NCI-H1930 (cell line): ENCODE measurements around the gene DRAP1.
"Not testable (repeated sequence)": the region's sequence is repeated elsewhere in the genome, so short reads cannot be mapped to it uniquely, and the experiment has no call there.

Source experiments
- DNase-seq, 2 experiments: peaks; one replicate each; lab custom pipeline; 2025; lab: John Stamatoyannopoulos, UW

The DRAP1 gene

DNA sequence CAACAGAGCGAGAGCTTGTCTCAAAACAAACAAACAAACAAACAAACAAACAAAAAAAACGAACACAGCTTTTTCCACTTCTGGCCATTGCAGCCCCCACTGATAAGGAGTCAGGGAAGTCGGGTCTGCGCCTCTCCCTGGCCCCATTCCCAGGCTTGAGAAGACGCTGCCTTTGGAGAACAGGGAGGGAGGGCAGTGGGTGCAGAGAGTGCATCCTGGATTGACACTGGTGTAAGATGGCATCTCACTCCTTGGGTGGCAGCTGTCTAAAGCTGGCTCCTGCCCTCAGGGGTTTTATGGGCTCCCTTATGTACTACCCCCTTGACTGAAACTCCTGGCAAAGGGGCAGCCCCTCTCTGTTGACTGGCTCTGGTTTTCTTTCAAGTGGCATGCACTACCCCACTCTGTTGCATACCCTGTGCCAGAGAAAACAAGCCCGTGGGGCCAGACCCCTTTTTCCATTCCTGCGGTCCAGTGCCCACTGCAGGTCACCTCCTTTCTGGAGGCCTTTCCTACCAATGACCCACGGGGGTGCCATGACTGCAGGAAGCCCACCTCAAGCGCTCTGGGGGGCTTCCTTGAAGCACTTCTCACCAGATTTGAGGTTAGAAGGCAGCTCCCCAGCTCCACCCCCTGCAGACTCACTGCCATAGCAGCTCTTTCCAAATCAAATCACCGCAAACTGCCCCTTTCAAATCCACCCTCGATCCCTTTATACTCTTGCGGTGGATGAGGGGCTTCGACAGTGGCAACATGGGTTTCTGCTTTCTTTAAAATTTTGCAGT, 12.7 kb downstream of the DRAP1 start:
- no peak for DNase-seq

DNA sequence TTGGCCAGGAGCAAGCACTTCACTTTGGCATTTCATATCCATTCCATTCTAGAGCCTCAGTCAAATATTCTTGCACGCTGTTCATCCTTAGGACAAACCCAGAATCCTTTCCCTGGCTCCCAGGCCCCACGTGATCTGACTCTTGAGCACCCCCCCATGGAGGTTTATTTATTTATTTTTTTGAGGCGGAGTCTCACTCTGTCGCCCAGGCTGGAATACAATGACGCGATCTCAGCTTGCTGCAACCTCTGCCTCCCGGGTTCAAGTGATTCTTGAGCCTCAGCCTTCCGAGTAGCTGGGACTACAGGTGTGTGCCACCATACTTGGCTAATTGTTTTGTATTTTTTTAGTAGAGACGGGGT, 13.3 kb downstream of the DRAP1 start:
- peak in 1 of 2 experiments; percentile 6 for DNase-seq

DNA sequence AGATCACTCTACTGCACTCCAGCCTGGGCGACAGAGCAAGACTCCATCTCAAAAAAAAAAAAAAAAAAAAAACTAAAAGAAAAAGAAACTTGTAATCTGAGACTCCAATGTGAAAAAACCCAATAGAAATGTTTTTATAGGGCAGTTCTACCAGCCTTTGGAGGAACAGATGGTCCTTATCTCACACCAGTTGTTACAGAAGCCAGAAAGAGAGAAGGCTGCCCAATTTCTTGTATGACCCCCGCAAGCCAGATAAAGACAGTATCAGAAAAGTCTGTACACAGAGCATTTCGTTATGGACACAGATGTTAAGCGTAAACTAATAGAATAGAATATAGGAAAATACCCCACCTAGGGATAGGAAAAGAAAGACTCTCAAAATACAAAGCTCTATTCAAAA, 14.8 kb downstream of the DRAP1 start:
- DNase-seq = no peak

DNA sequence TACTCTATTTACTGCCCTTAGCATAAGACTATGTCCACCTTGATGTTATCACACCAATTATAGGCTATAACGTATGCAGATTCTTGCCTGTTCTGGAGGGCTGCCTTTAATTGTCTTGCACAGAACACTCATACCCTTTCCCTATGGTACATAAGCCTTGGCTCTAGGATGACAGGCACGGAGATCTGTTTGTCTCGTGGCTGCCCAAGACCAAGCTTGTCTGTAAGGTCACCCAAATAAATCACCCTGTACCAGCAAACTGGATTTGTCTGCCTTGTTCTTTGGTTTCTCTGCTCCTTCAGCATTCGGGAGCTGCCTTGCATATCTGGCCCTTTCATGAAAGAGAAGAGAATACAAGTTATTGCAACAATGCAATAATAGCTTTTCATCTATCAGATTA, 18.5 kb downstream of the DRAP1 start:
- no peak for DNase-seq

DNA sequence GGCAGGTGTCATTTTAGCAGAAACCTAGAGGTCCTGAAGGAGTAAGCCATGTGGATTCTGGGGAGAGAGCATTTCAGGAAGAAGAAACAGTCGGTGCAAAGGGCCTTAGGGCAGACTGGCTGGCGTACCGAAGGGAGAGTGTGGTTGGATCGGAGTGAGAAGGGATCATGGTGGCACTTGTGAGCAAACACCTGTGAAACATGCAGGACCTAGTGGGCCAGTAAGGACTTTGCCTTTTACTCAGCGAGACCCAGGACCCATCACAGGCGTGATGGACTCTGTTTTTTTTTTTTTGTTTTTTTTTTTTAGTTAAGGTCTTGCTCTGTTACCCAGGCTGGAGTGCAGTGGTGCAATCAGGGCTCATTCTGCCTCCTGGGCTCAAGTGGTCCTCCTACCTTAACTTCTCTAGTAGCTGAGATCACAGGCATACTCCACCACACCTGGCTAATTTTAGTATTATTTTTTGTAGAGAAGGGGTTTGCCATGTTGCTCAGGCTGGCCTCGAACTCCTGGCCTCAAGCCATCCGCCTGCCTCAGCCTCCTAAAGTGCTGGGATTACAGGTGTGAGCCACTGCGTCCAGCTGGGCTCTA, 22.6 kb downstream of the DRAP1 start:
- DNase-seq = no peak

DNA sequence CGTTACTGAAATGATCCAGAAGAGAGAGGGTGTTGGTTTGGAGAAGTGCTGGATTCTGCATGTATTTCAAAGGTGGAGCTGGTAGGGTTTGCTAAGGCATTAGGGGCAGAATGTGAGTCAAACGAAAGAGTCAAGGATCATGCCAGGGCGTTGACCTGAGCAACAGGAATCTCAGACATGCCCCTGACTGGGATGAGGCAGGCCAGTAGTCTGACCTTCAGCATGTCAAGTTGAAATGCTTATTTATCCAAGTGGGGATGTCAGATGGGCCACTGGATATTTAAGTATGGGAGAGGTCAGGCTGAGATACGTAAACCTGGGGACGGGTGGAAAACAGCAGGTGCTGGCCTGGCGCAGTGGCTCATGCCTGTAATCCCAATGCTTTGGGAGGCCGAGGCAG, 23.3 kb downstream of the DRAP1 start:
- DNase-seq = no peak

DNA sequence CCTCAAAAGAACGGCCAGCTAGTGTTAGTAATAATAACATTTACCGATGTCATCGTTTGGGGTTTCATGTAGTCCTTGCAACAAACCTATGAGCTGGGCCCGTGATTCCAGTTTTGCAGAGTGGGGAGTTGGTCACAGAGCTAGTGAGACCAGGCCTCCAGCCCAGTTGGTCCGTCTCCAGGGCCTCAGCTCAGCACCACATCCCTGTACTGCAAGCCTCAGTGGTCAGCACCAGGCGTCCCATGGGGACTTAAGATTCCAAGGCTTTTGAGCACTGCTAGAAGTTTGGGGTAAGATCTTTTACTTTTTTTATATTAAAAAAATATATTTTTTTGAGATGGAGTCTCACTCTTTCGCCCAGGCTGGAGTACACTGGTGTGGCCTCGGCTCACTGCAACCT, 25.0 kb downstream of the DRAP1 start:
- no peak for DNase-seq

DNA sequence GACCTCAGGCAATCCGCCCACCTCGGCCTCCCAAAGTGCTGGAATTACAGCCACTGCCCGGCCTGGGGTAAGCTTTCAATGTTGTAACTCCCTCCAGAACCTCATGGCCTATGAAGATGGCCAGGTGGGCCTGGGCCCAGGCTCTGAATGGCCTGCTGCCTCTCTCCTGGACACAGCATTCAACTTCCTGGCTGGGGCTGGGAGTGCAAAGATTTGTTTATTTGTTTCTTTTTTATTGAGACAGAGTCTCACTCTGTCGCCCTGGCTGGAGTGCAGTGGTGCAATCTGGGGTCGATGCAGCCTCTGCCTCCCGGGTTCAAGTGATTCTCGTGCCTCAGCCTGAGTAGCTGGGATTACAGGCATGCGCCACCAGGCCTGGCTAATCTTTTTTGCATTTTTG, 25.5 kb downstream of the DRAP1 start:
- no peak for DNase-seq

DNA sequence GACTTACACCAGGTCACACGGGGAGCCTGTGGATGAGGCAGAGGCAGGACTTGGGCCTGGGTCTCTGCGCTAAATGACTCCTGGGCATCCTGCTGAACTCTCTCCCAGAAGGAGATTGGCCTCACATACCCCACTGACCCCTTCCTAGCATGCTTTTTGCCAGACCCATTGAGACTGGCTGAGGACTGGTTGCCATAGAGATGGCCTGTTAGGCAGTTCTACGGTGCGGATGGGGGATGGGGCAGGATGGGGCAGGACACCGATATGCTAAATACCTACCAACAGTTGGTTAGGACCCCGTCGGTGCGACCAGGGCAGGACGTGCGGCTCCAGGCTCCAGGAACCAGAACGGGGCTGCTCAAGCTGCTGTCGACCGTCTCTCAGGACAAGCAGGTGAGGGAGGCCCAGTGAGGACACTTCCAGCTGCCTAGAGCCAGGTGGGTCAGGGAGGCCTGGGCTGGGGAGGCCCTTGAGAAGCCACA, 26.2 kb downstream of the DRAP1 start, which contains the start of gene TSGA10IP:
TSGA10IP (plus strand) TSS at position 51 of the 482 bp plus-strand sequence; CDS start at position 247, 196 bp downstream.
- DNase-seq = no peak

DNA sequence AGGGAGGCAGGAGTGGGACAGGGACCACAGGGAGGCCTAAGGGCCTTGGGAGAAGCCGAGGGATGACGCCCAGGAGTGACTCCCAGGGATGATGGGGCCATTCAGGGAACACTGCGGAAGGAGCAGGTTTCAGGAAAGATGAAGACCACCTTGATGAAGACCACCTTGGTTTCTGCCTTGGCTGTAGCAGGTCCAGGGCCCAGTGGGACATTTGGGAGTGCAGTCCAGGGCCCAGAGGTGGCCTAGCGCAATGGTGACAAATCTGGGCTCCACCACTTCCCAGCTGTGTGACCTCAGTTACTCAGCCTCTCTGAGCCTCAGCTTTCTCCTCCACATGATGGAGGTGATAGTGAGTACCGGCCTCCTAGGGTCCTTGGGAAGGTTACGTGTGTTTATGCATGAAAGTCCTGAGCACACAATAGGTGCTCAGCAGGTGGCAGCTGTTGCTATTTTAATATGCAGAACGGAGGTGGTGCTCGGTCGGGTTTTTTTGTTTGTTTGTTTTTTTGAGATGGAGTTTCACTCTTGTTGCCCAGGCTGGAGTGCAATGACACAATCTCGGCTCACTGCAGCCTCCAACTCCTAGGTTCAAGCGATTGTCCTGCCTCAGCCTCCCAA, 26.8 kb downstream of the DRAP1 start:
- DNase-seq = no peak

DNA sequence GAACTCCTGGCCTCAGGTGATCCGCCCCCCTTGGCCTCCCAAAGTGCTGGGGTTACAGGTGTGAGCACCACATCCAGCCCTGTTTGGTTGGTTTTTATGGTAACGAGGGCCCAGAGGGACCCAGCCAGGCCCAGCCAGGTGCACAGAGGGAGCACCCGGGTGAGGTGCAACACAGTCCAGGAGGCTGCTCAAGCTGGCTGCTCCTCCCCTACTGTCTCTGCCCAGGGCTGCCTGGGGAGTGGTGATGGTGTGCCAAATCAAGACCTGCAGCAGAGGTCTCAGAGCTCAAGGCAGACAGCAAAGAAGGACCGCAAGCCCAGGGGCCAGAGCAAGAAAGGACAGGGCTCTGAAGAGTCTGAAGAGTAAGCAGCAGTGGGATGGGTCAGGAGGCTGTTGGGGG, 27.4 kb downstream of the DRAP1 start:
- DNase-seq = no peak

DNA sequence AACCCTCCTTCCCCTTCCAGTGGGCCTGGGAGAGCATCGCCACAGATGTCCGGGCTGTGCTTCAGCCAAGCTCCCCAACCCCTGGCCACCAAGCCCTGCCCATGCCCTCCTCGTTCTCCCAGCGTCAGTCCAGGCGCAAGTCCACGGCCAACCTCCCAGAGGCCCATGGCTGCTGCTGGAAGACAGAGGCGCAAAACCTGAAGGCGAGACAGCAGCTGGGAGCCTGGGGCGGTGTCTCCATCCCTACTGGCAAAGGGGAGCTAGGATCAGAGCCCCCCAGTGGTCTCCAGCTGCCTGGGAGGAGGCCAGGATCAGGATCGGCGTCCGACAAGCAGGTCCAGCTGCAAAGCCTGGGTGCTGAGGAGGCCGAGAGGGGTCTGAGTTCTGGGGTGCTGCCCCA, 27.9 kb downstream of the DRAP1 start:
- DNase-seq = peak in 1 of 2 experiments; percentile 6

DNA sequence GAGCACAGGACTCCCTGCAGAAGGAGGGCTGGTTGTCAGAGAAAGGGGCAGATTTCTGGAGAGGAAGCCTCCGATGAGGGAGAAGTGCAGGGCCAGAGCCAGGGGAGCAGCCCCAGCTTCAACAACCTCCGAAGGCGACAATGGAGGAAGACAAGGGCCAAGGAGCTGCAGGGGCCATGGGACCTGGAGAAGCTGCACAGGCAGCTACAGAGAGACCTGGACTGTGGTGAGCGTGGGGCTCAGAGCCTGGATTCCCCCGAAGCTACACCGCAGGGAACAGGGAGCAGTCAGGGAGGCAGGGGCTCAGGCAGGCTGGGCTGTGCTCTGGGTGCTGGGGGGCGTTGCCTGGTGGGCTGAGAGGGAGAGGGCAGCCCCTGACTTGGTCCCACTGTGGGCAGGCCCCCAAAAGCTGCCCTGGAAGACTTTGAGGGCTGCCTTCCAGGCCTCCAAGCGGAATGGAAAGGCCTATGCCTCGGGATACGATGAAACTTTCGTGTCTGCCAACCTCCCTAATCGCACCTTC, 28.4 kb downstream of the DRAP1 start:
- DNase-seq = no peak

DNA sequence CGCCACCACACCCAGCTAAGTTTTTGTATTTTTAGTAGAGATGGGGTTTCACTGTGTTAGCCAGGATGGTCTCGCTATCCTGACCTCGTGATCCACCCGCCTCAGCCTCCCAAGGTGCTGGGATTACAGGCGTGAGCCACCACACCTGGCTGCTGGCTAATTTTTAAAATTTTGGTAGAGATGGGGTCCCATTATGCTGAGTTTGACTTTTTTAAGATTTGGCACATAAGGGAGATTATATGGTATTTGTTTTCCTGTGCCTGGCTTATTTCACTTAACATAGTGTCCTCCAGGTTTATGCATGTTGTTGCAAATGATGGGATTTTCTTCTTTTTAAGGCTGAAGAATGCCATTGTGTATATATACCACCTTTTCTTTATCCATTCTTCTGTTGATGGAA, 31.5 kb downstream of the DRAP1 start:
- not testable (repeated sequence) for DNase-seq

DNA sequence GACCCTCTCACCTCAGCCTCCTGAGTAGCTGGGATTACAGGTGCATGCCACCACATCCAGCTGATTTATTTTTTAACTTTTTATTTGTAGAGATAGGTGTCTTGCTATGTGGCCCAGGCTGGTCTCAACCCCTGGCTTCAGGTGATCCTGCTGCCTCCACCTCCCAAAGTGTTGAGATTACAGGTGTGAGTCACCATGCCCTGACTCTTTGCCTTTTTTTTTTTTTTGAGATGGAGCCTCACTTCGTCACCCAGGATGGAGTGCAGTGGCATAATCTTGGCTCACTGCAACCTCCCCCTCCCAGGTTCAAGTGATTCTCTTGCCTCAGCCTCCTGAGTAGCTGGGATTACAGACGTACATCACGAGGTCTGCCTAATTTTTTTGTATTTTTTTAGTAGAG, 32.4 kb downstream of the DRAP1 start:
- not testable (repeated sequence) for DNase-seq

DNA sequence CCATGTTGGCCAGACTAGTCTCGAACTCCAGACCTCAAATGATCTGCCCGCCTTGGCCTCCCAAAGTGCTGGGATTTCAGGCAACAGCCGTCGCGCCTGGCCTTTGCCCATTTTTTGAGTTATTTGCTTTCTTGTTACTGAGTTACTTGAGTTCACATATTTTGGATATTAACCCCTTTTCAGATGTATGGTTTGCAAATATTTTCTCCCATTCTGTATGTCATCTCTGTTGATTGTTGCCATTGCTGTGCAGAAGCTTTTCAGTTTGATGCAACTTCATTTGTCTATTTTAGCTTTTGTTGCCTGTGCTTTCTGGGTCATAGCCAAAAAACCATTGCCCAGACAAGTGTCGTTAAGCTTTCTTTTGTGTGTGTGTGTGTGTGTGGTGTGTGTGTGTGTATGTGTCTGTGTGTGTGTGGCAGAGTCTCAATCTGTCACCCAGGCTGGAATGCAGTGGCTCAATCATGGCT, 32.9 kb downstream of the DRAP1 start:
- no peak for DNase-seq

DNA sequence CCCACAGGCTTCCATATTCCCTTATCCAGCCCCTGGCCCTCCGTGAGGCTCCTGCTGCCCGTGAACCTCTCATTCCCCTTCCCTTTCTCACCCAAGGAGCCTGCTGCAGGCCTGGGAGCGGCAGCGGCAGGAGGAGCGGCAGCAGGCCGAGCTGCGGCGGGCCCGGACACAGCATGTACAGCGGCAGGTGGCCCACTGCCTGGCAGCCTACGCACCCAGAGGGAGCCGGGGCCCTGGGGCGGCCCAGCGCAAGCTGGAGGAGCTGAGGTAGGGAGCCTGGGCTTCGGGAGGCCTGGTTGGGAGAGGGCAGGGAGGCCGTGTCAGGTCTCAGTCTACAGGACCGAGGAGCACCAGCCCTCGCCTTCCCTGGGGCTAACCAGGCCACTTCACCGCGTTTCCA, 34.2 kb downstream of the DRAP1 start:
- DNase-seq = no peak

DNA sequence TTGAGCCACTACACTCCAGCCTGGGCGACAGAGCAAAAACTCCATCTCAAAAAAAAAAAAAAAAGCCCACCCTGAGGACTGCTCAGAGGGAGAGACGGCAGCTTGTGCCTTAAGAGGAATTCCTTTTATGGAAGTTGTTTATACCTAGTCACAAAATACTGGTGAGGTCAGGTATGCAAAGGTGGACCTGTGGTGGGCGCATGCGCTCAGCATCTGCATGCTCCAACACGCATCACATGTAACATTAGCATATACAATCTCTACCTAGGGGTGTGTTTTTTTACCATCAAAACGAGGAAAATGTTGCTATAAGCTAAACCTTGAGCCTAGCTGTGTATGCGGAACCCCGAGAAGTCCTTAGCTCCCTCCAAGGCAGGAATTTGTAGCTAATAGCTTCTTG, 35.5 kb downstream of the DRAP1 start:
- DNase-seq = no peak

DNA sequence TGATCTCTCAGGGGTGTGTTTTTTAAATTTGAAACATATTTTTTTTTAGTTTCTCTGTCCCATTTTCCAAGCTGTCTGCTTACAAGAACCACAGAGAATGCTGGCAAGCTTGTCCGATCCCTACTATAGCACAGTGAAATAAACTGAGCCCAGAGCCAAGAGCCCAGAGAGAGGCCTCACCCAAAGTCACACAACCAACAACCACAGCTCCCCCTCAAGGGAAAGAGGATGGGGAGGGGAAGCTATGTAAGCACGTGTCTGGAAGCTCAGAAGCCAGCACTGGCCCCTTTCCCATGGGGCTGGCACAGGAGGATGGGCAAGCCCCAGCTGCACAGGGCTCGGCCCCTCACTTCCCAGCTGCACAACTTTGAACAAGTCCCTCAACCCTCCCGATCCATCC, 39.1 kb downstream of the DRAP1 start:
- DNase-seq = no peak

DNA sequence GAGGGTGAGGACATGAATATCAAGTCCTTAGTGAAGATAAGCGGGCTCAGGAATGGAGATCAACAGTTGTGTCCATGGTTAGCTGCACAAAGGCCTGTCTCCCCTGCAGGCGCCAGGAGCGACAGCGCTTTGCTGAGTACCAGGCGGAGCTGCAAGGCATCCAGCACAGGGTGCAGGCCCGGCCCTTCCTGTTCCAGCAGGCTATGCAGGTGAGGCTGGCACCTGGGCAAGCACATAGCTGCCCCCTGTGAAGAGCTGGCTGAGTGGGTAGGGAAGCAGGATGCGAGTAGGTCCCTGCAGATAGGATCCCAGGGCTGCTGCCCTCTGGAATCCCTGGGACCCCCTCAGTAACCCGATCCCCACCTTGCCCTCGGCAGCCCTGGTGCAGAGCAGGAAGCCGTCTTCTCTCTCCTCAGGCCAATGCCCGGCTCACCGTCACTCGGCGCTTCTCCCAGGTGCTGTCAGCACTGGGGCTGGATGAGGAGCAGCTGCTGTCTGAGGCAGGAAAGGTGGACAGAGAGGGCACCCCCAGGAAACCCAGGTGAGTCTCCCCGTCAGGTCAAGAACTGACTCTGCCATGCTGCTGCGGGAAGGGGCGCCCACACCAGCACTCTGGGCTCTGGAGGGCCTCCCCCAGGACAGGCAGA, 39.7 kb downstream of the DRAP1 start:
- no peak for DNase-seq

DNA sequence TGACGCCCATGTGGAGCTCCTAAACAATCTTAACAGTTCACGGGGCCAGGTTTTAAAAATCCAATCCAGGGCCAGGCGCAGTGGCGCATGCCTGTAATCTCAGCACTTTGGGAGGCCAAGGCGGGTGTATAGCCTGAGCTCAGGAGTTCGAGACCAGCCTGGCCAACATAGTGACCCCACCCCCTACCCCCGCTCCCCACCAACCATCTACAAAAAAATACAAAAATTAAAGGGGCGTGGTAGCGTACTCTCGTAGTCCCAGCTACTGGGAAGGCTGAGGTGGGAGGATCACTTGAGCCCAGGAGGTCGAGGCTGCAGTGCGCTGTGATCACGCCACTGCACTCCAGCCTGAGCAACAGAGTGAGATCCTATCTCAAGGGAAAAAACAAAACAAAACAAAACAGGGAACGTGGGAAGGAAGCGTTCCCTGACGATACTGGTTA, 41.6 kb downstream of the DRAP1 start:
- DNase-seq = no peak
